A549 (cell line): ENCODE measurements around the gene KCNJ10. TPM values are rescaled to one million over a fixed set of nuclear protein-coding genes. Genes with fewer than 3 reads are reported as not detected.
A peak's percentile ranks its signal among the peaks of the same experiment; 100 is the strongest.

Experiments
- ATAC-seq, 2 experiments: fragments of 200-7000 bp in 1 of 2; fragments of >200 bp in 1 of 2; cut with Nextera tagmentation in 1 of 2; cut with Tn5 transposase in 1 of 2; 3 replicates each; pipeline versions ENCODE4 v1.8.0 to v1.9.1; 2018 to 2020; ENCODE audit warnings: mild to moderate bottlenecking in 1 of 2, moderate library complexity in 1 of 2
- CTCF ChIA-PET: fragments of 300-600 bp; sonication (Branson Sonifier 250); formaldehyde crosslinking; extraction: SDS; loops from one replicate; lab custom pipeline; 2021; ENCODE audit warnings: antibody characterized with exemption, inconsistent platforms; lab: Yijun Ruan, JAX
- POLR2A ChIA-PET: fragments of 350-600 bp; formaldehyde crosslinking; extraction: SDS; loops from one replicate; lab custom pipeline; 2021; ENCODE audit warnings: antibody characterized with exemption, inconsistent platforms; lab: Yijun Ruan, JAX
- DNase-seq, 2 experiments: peaks; one replicate each; pipeline versions ENCODE4 v3.0.0 to v3.0.0-alpha.2; 2011 to 2016; ENCODE audit warnings: low read depth in 1 of 2, low spot score in 1 of 2
- FAIRE-seq: peaks from 2 replicates; lab custom pipeline; 2011; peaks lifted over from hg19 to GRCh38; lab: Jason Lieb, UNC
- H3K27ac ChIP-seq, 2 experiments: fragments of >200 bp; sonication (Bioruptor Twin); formaldehyde crosslinking; 3 replicates each; pipeline ENCODE4 v1.5.1; 2016 to 2017
- H3K4me1 ChIP-seq: fragments of >200 bp; sonication (Bioruptor Twin); formaldehyde crosslinking; 3 replicates; pipeline ENCODE4 v1.6.1; 2016
- H3K4me2 ChIP-seq: fragments of >200 bp; sonication (Bioruptor Twin); formaldehyde crosslinking; 3 replicates; pipeline ENCODE4 v1.6.1; 2016
- H3K4me3 ChIP-seq: fragments of >200 bp; sonication (Bioruptor Twin); formaldehyde crosslinking; 3 replicates; pipeline ENCODE4 v1.5.1; 2016
- H3K9me3 ChIP-seq: fragments of >200 bp; sonication (Bioruptor Twin); formaldehyde crosslinking; 3 replicates; pipeline ENCODE4 v1.6.1; 2016
- BHLHE40 ChIP-seq: IDR thresholded peaks from 2 replicates; pipeline ENCODE4 v1.6.1; 2012; ENCODE audit warnings: low read depth, low read length, inconsistent platforms
- CBX8 ChIP-seq: fragments of 200-600 bp; sonication (generic); IDR thresholded peaks from 2 replicates; pipeline ENCODE4 v1.6.1; 2016
- EHF ChIP-seq: fragments of 250-450 bp; sonication (Bioruptor Pico); IDR thresholded peaks from 2 replicates; pipeline ENCODE4 v1.5.0; 2020; ENCODE audit warnings: mild to moderate bottlenecking
- FOSB ChIP-seq: fragments of 250-450 bp; sonication (Bioruptor Pico); IDR thresholded peaks from 2 replicates; pipeline ENCODE4 v1.5.0; 2020; ENCODE audit warnings: mild to moderate bottlenecking, moderate library complexity
- FOSL2 ChIP-seq, 2 experiments: fragments of 450-650 bp in 1 of 2; fragments of >200 bp in 1 of 2; sonication (Bioruptor Twin) in 1 of 2; formaldehyde crosslinking; IDR thresholded peaks; 2 replicates each; pipeline versions ENCODE4 v1.5.0 to v1.6.1; 2016 to 2020; ENCODE audit warnings: mild to moderate bottlenecking in 1 of 2, moderate library complexity in 1 of 2
- HDAC2 ChIP-seq: fragments of 200-600 bp; sonication (generic); IDR thresholded peaks from 2 replicates; pipeline ENCODE4 v1.6.1; 2016
- HEYL ChIP-seq: fragments of 250-450 bp; sonication (Bioruptor Pico); IDR thresholded peaks from 2 replicates; pipeline ENCODE4 v1.8.0; 2021; ENCODE audit warnings: mild to moderate bottlenecking, moderate library complexity
- HOXA7 ChIP-seq: fragments of 250-450 bp; sonication (Bioruptor Pico); IDR thresholded peaks from 2 replicates; pipeline ENCODE4 v1.5.0; 2020; ENCODE audit warnings: mild to moderate bottlenecking, moderate library complexity
- KDM5A ChIP-seq: fragments of 200-600 bp; sonication (generic); IDR thresholded peaks from 2 replicates; pipeline ENCODE4 v1.6.1; 2016; ENCODE audit warnings: antibody characterized with exemption, mild to moderate bottlenecking
- NR3C1 ChIP-seq: fragments of >200 bp; sonication (Bioruptor Twin); formaldehyde crosslinking; IDR thresholded peaks from 3 replicates; pipeline ENCODE4 v1.6.1; 2017
- RAD21 ChIP-seq, 2 experiments: fragments of >200 bp in 1 of 2; sonication (Bioruptor Twin) in 1 of 2; formaldehyde crosslinking in 1 of 2; IDR thresholded peaks in 1 of 2; conservative IDR thresholded peaks in 1 of 2; 2 replicates in 1 of 2; 3 replicates in 1 of 2; pipeline ENCODE4 v1.6.1; 2012 to 2018; ENCODE audit warnings: inconsistent platforms in 1 of 2
- RCOR1 ChIP-seq: fragments of 150-350 bp; IDR thresholded peaks from 2 replicates; pipeline ENCODE4 v1.6.1; 2014; ENCODE audit warnings: antibody characterized with exemption, low read length, low read depth
- RFX5 ChIP-seq: fragments of 450-650 bp; IDR thresholded peaks from 2 replicates; pipeline ENCODE4 v1.7.1; 2014; ENCODE audit warnings: antibody characterized with exemption, mild to moderate bottlenecking, moderate library complexity
- RNF2 ChIP-seq: fragments of 200-600 bp; sonication (generic); IDR thresholded peaks from 2 replicates; pipeline ENCODE4 v1.6.1; 2016; ENCODE audit warnings: low read depth, mild to moderate bottlenecking, antibody characterized with exemption, moderate library complexity, borderline replicate concordance
- SMC3 ChIP-seq: fragments of >200 bp; sonication (Bioruptor Twin); formaldehyde crosslinking; IDR thresholded peaks from 3 replicates; pipeline ENCODE4 v1.6.1; 2018; ENCODE audit warnings: inconsistent platforms
- SREBF2 ChIP-seq: fragments of 450-650 bp; IDR thresholded peaks from 2 replicates; pipeline ENCODE4 v1.6.1; 2014; ENCODE audit warnings: mild to moderate bottlenecking, moderate library complexity
- TFCP2L1 ChIP-seq: fragments of 250-450 bp; sonication (Bioruptor Pico); IDR thresholded peaks from 2 replicates; pipeline ENCODE4 v1.5.0; 2021; ENCODE audit warnings: mild to moderate bottlenecking
- ZC3H11A ChIP-seq: fragments of 450-650 bp; IDR thresholded peaks from 2 replicates; pipeline ENCODE4 v1.6.1; 2014; ENCODE audit warnings: antibody characterized with exemption, mild to moderate bottlenecking
- ZFP36 ChIP-seq: fragments of 450-650 bp; IDR thresholded peaks from 2 replicates; pipeline ENCODE4 v1.6.1; 2014; ENCODE audit warnings: borderline replicate concordance; ENCODE audit not compliant: partially characterized antibody
- ZNF302 ChIP-seq: fragments of 250-450 bp; sonication (Bioruptor Pico); IDR thresholded peaks from 2 replicates; pipeline ENCODE4 v1.9.0; 2021; ENCODE audit warnings: inconsistent platforms, mild to moderate bottlenecking, moderate library complexity
- WGBS: methylation state at CpG from one replicate; pipeline ENCODE4 v1.1.6; 2017; ENCODE audit errors: missing lambda C conversion rate; 5-methylcytosine and 5-hydroxymethylcytosine counted together
- polyA plus RNA-seq, 4 experiments: library from polyadenylated mRNA; depleted of rRNA in 3 of 4; stranded (reverse); fragments of >200 nt; fragmentation: RNase III in 1 of 4; extraction: RNeasy Plus Mini Kit Qiagen cat#74134 plus additional on column Dnase treatment in 1 of 4; gene quantifications; 2 replicates in 3 of 4; 3 replicates in 1 of 4; pipeline ENCODE4 v1.2.3, GENCODE V29; 2011 to 2017
- TF ChIP-seq, protein P1 (sequence below): fragments of >200 bp; sonication (Bioruptor Twin); formaldehyde crosslinking; IDR thresholded peaks from 3 replicates; pipeline ENCODE4 v1.5.1; 2016
- TF ChIP-seq, protein P2 (sequence below): fragments of >200 bp; sonication (Bioruptor Twin); formaldehyde crosslinking; IDR thresholded peaks from 3 replicates; pipeline ENCODE4 v1.6.1; 2016
- TF ChIP-seq, protein P3 (sequence below): fragments of 250-450 bp; sonication (Bioruptor Pico); IDR thresholded peaks from 2 replicates; pipeline ENCODE4 v1.5.0; 2020; ENCODE audit warnings: low read depth, mild to moderate bottlenecking, moderate library complexity
- TF ChIP-seq, protein P4 (sequence below): fragments of 200-600 bp; sonication (generic); IDR thresholded peaks from 2 replicates; pipeline ENCODE4 v1.6.1; 2016; ENCODE audit warnings: antibody characterized with exemption, mild to moderate bottlenecking, moderate library complexity
- TF ChIP-seq, protein P5 (sequence below): IDR thresholded peaks from 2 replicates; pipeline ENCODE4 v1.6.1; 2012; ENCODE audit warnings: low read depth, borderline replicate concordance

Gene KCNJ10
- polyA plus RNA-seq, 2 of the 4 experiments (the other 2 are of a cell fraction), result 0.05 TPM; not detected in 1

DNA sequence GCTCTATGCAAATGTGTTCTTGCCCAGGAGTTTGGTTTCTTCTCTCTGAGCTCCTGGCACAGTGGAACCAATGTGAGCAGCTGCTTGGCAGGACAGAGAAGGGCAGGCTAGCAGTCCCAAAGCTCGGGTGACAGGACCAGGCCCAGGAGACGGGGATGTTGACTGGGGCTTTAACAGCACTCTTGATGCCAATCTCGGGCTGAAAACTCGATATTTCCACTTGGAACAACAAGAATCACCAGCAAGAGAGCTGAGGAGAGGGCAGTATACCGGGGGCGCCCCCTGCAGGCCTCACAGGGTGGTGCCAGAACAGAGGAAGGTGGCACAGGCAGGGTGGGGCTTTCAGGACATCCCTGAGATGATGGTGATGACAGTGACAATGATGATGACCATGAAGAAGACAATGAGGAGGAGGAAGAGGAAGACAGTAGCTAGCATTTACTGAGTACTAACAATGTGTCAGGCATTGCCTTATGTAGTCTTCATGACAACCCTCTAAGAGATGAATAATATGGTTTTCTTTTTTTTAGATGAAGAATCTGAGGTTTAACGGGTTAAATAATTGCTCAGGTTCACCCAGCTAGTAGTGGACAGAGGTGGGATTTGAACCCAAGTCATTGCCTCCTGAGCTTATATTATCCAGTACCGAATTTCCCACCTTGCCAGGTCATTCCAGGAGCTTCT, 8.7 kb upstream of the KCNJ10 start:
- no peaks in the 10 kb centered on the region for H3K9me3 ChIP-seq
- WGBS, result 3% methylated on average over 8 of the region's 8 CpGs
- ChIA-PET CTCF (interaction anchor here (0.6 to 30.0 kb wide), 18 partner anchors 5 to 946 kb away, joined by 3 to 409 read pairs (median 4); partner anchors contain the start of genes KCNJ10, KCNJ9 and PIGM), POLR2A (no interaction called here)
- DNase-seq (peak; percentile 42 to 51), ATAC-seq (peak; percentile 51 to 88; a peak in 4 of 6 replicates), FAIRE-seq (no peak)
- H3K4me1 ChIP-seq, result no peaks in the 10 kb centered on the region
- H3K4me2 ChIP-seq, result no peak overlapping the region
- TF ChIP-seq BHLHE40 (no peak), RCOR1 (no peak), CBX8 (no peak), FOSB (CRISPR knock-in tag) (no peak), EHF (CRISPR knock-in tag) (no peak), SMC3 (peak; percentile 37; the same call in 1 of the 3 replicates), FOSL2 (IDR thresholded peaks at IDR 0.05) (no peak), FOSL2 (CRISPR knock-in tag; IDR thresholded peaks at IDR 0.05) (no peak), RAD21 (conservative IDR thresholded peaks at IDR 0.05 in 1 of 2, IDR thresholded peaks at IDR 0.05 in 1 of 2) (peak; percentile 44 to 49), ZC3H11A (no peak), ZFP36 (no peak), RNF2 (no peak), TFCP2L1 (CRISPR knock-in tag) (no peak), NR3C1 (no peak), HOXA7 (CRISPR knock-in tag) (no peak), RFX5 (no peak), ZNF302 (CRISPR knock-in tag) (no peak), HEYL (CRISPR knock-in tag) (no peak), SREBF2 (no peak), HDAC2 (no peak), KDM5A (no peak)
- TF ChIP-seq, protein P1, sequence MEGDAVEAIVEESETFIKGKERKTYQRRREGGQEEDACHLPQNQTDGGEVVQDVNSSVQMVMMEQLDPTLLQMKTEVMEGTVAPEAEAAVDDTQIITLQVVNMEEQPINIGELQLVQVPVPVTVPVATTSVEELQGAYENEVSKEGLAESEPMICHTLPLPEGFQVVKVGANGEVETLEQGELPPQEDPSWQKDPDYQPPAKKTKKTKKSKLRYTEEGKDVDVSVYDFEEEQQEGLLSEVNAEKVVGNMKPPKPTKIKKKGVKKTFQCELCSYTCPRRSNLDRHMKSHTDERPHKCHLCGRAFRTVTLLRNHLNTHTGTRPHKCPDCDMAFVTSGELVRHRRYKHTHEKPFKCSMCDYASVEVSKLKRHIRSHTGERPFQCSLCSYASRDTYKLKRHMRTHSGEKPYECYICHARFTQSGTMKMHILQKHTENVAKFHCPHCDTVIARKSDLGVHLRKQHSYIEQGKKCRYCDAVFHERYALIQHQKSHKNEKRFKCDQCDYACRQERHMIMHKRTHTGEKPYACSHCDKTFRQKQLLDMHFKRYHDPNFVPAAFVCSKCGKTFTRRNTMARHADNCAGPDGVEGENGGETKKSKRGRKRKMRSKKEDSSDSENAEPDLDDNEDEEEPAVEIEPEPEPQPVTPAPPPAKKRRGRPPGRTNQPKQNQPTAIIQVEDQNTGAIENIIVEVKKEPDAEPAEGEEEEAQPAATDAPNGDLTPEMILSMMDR, result peak; percentile 54
- TF ChIP-seq, protein P2, sequence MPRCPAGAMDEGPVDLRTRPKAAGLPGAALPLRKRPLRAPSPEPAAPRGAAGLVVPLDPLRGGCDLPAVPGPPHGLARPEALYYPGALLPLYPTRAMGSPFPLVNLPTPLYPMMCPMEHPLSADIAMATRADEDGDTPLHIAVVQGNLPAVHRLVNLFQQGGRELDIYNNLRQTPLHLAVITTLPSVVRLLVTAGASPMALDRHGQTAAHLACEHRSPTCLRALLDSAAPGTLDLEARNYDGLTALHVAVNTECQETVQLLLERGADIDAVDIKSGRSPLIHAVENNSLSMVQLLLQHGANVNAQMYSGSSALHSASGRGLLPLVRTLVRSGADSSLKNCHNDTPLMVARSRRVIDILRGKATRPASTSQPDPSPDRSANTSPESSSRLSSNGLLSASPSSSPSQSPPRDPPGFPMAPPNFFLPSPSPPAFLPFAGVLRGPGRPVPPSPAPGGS, result no peak
- TF ChIP-seq, protein P3, sequence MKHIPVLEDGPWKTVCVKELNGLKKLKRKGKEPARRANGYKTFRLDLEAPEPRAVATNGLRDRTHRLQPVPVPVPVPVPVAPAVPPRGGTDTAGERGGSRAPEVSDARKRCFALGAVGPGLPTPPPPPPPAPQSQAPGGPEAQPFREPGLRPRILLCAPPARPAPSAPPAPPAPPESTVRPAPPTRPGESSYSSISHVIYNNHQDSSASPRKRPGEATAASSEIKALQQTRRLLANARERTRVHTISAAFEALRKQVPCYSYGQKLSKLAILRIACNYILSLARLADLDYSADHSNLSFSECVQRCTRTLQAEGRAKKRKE (CRISPR knock-in tag), result no peak
- TF ChIP-seq, protein P4, sequence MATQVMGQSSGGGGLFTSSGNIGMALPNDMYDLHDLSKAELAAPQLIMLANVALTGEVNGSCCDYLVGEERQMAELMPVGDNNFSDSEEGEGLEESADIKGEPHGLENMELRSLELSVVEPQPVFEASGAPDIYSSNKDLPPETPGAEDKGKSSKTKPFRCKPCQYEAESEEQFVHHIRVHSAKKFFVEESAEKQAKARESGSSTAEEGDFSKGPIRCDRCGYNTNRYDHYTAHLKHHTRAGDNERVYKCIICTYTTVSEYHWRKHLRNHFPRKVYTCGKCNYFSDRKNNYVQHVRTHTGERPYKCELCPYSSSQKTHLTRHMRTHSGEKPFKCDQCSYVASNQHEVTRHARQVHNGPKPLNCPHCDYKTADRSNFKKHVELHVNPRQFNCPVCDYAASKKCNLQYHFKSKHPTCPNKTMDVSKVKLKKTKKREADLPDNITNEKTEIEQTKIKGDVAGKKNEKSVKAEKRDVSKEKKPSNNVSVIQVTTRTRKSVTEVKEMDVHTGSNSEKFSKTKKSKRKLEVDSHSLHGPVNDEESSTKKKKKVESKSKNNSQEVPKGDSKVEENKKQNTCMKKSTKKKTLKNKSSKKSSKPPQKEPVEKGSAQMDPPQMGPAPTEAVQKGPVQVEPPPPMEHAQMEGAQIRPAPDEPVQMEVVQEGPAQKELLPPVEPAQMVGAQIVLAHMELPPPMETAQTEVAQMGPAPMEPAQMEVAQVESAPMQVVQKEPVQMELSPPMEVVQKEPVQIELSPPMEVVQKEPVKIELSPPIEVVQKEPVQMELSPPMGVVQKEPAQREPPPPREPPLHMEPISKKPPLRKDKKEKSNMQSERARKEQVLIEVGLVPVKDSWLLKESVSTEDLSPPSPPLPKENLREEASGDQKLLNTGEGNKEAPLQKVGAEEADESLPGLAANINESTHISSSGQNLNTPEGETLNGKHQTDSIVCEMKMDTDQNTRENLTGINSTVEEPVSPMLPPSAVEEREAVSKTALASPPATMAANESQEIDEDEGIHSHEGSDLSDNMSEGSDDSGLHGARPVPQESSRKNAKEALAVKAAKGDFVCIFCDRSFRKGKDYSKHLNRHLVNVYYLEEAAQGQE, result no peak
- TF ChIP-seq, protein P5, sequence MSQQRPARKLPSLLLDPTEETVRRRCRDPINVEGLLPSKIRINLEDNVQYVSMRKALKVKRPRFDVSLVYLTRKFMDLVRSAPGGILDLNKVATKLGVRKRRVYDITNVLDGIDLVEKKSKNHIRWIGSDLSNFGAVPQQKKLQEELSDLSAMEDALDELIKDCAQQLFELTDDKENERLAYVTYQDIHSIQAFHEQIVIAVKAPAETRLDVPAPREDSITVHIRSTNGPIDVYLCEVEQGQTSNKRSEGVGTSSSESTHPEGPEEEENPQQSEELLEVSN, result no peak
- no peak overlapping the region for H3K4me3 ChIP-seq
- H3K27ac ChIP-seq, result no peak overlapping the region
